Measurements from ENCODE around the gene HIPK2. TPM values are rescaled to one million over a fixed set of nuclear protein-coding genes. Genes with fewer than 3 reads are reported as not detected.

HIPK2 gene
- total and polyA plus RNA-seq, 2 experiments from 2014 or later = 7.3 to 16.9 TPM

GRCh38 chr7:139603282-139603681, 174.5 kb downstream of the HIPK2 start:
- Histone ChIP-seq H3K9me2 (ENCODE audit: insufficient read depth) (no peaks in the 10 kb centered on the region), H3K4me1 (ENCODE audit: insufficient read depth) (no peaks in the 10 kb centered on the region), H3F3A (replicated peaks; ENCODE audit: low read depth) (no peaks in the 10 kb centered on the region), H3K27me3 (ENCODE audit: insufficient read depth) (no peaks in the 10 kb centered on the region), H3K79me2 (replicated peaks; ENCODE audit: insufficient read depth) (no peaks in the 10 kb centered on the region), H3K4me2 (no peak overlapping the region), H4K20me1 (replicated peaks; ENCODE audit: insufficient read depth) (no peaks in the 10 kb centered on the region), H3K36me3 (ENCODE audit: insufficient read depth) (no peaks in the 10 kb centered on the region), H3K27ac (ENCODE audit: low read depth) (no peak overlapping the region), H3K4me3 (no peak overlapping the region), H2AFZ (no peak overlapping the region)
- TF ChIP-seq NANOG (IDR thresholded peaks at IDR 0.05; ENCODE audit: borderline replicate concordance) (no peak), ZNF114 (CRISPR knock-in tag; IDR thresholded peaks at IDR 0.05) (no peak), CTCF (conservative IDR thresholded peaks at IDR 0.05; ENCODE audit: low read depth in 2 of 2) (no peak), ZNF462 (CRISPR knock-in tag; IDR thresholded peaks at IDR 0.05) (no peak), POLR2AphosphoS5 (IDR thresholded peaks at IDR 0.05; ENCODE audit: low read depth) (no peak), EZH2 (IDR thresholded peaks at IDR 0.05; ENCODE audit: low read depth, unreplicated experiment) (no peak), CREB1 (CRISPR knock-in tag; IDR thresholded peaks at IDR 0.05; ENCODE audit: low read depth) (no peak), JUNB (IDR thresholded peaks at IDR 0.05; ENCODE audit: unreplicated experiment) (no peak), ZNF331 (CRISPR knock-in tag; IDR thresholded peaks at IDR 0.05; ENCODE audit: low read depth) (no peak), STAT1 (IDR thresholded peaks at IDR 0.05; ENCODE audit: unreplicated experiment) (no peak), REST (IDR thresholded peaks at IDR 0.05; ENCODE audit: unreplicated experiment) (no peak), EZH2phosphoT487 (IDR thresholded peaks at IDR 0.05; ENCODE audit: unreplicated experiment) (no peak), ETS1 (IDR thresholded peaks at IDR 0.05) (no peak)
- Mint-ChIP-seq H3K9me3 (no peaks in the 10 kb centered on the region), H3K27ac (no peak overlapping the region), H3K27me3 (ENCODE audit: insufficient read depth, low read depth, poor library complexity) (peaks cover 5% of the 10 kb centered on the region), H3K4me1 (no peaks in the 10 kb centered on the region), H3K4me3 (no peak overlapping the region), H3K36me3 (ENCODE audit: low read depth) (peaks cover 8% of the 10 kb centered on the region; the same call in 1 of the 3 replicates)
- ATAC-seq (no peak), DNase-seq (ENCODE audit: low spot score) (no peak)

Measured in GM23338 (cell line).